HepG2 (cell line): Measurements from ENCODE around the gene AANAT. TPM values are rescaled to one million over a fixed set of nuclear protein-coding genes. Genes with fewer than 3 reads are reported as not detected.
A peak's percentile ranks its signal among the peaks of the same experiment; 100 is the strongest.

Source experiments
- ESRRA ChIP-seq: sonication (generic); formaldehyde crosslinking; IDR thresholded peaks from 2 replicates; pipeline ENCODE4 v1.5.1; 2020; ENCODE audit warnings: mild to moderate bottlenecking, low read depth, missing genetic modification reagents
- NFE2L1 ChIP-seq: sonication (generic); formaldehyde crosslinking; IDR thresholded peaks from 2 replicates; pipeline ENCODE4 v1.4.0; 2020; ENCODE audit warnings: missing genetic modification reagents, mild to moderate bottlenecking, borderline replicate concordance
- RAD21 ChIP-seq: fragments of 450-650 bp; formaldehyde crosslinking; IDR thresholded peaks from 2 replicates; pipeline ENCODE4 v1.5.0; 2020; ENCODE audit warnings: mild to moderate bottlenecking
- ZBTB26 ChIP-seq: IDR thresholded peaks from 2 replicates; pipeline ENCODE4 v1.6.1; 2016; ENCODE audit warnings: missing compliant biosample characterization, missing genetic modification reagents, borderline replicate concordance
- ZNF124 ChIP-seq: sonication (generic); formaldehyde crosslinking; IDR thresholded peaks from 2 replicates; pipeline ENCODE4 v1.4.0; 2020; ENCODE audit warnings: missing genetic modification reagents
- ZNF17 ChIP-seq: sonication (generic); formaldehyde crosslinking; IDR thresholded peaks from 2 replicates; pipeline ENCODE4 v1.5.0; 2020; ENCODE audit warnings: mild to moderate bottlenecking, missing genetic modification reagents
- ZNF670 ChIP-seq: sonication (generic); formaldehyde crosslinking; IDR thresholded peaks from 2 replicates; pipeline ENCODE4 v1.8.0; 2022; ENCODE audit warnings: mild to moderate bottlenecking, missing genetic modification reagents, borderline replicate concordance
- ZNF788 ChIP-seq: sonication (generic); formaldehyde crosslinking; IDR thresholded peaks from 2 replicates; pipeline ENCODE4 v1.5.0; 2020; ENCODE audit warnings: mild to moderate bottlenecking, missing genetic modification reagents, borderline replicate concordance
- ZNF883 ChIP-seq: sonication (generic); formaldehyde crosslinking; IDR thresholded peaks from 2 replicates; pipeline ENCODE4 v1.5.1; 2020; ENCODE audit warnings: mild to moderate bottlenecking, missing genetic modification reagents; ENCODE audit errors: not compliant biosample characterization
- polyA plus RNA-seq, 8 experiments: library from polyadenylated mRNA; depleted of rRNA in 3 of 8; stranded (reverse) in 7 of 8; unstranded in 1 of 8; fragments of >200 nt; fragmentation: Illumina TruSeq in 4 of 8; extraction: Trizol in 4 of 8; gene quantifications; 2 replicates each; pipeline versions ENCODE4 v1.2.1 to v1.2.3, GENCODE V29; 2011 to 2016; ENCODE audit warnings: low read depth in 4 of 8, missing spikeins in 1 of 8, mixed read lengths in 1 of 8; ENCODE audit not compliant: insufficient read depth in 1 of 8
- total RNA-seq, 5 experiments: library from RNA; depleted of rRNA; stranded (reverse); fragments of >200 nt; fragmentation: Illumina TruSeq; extraction: Trizol; gene quantifications; 2 replicates each; pipeline ENCODE4 v1.2.3, GENCODE V29; 2016; ENCODE audit warnings: low read depth in 1 of 5
- TF ChIP-seq, protein P1 (sequence below): sonication (generic); formaldehyde crosslinking; IDR thresholded peaks from 2 replicates; pipeline ENCODE4 v1.8.0; 2023; ENCODE audit warnings: mild to moderate bottlenecking, missing genetic modification reagents
- TF ChIP-seq, protein P2 (sequence below): sonication (generic); formaldehyde crosslinking; IDR thresholded peaks from 2 replicates; pipeline ENCODE4 v1.4.0; 2020; ENCODE audit warnings: mild to moderate bottlenecking, missing genetic modification reagents
- TF ChIP-seq, protein P3 (sequence below): IDR thresholded peaks from 2 replicates; pipeline ENCODE4 v1.6.1; 2012; ENCODE audit warnings: low read length, improper control_type of control experiment
- TF ChIP-seq, protein P4 (sequence below): sonication (generic); formaldehyde crosslinking; IDR thresholded peaks from 2 replicates; pipeline ENCODE4 v1.4.0; 2020; ENCODE audit warnings: mild to moderate bottlenecking, missing genetic modification reagents
- TF ChIP-seq, protein P5 (sequence below): sonication (generic); formaldehyde crosslinking; IDR thresholded peaks from 2 replicates; pipeline ENCODE4 v1.8.1; 2023; ENCODE audit warnings: mild to moderate bottlenecking, missing genetic modification reagents

The AANAT gene
- total and polyA plus RNA-seq, 2 of the 13 experiments (the other 11 are each of a cell fraction or from before 2014, with no cell fraction given) = 0.07 TPM; not detected in 1

GRCh38 chr17:76499267-76499667 is 31.9 kb downstream of the AANAT start (continued):
- TF ChIP-seq, protein P1, sequence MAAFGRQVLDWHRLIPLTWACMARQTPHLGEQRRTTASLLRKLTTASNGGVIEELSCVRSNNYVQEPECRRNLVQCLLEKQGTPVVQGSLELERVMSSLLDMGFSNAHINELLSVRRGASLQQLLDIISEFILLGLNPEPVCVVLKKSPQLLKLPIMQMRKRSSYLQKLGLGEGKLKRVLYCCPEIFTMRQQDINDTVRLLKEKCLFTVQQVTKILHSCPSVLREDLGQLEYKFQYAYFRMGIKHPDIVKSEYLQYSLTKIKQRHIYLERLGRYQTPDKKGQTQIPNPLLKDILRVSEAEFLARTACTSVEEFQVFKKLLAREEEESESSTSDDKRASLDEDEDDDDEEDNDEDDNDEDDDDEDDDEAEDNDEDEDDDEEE (CRISPR knock-in tag) = no peak
- peak; percentile 47; the same call in 1 of the 2 replicates for TF ChIP-seq ESRRA (CRISPR knock-in tag)
- peak; percentile 90 for TF ChIP-seq ZNF124
- no peak for TF ChIP-seq ZNF883 (CRISPR knock-in tag)
- no peak for TF ChIP-seq NFE2L1 (CRISPR knock-in tag)
- TF ChIP-seq, protein P2, sequence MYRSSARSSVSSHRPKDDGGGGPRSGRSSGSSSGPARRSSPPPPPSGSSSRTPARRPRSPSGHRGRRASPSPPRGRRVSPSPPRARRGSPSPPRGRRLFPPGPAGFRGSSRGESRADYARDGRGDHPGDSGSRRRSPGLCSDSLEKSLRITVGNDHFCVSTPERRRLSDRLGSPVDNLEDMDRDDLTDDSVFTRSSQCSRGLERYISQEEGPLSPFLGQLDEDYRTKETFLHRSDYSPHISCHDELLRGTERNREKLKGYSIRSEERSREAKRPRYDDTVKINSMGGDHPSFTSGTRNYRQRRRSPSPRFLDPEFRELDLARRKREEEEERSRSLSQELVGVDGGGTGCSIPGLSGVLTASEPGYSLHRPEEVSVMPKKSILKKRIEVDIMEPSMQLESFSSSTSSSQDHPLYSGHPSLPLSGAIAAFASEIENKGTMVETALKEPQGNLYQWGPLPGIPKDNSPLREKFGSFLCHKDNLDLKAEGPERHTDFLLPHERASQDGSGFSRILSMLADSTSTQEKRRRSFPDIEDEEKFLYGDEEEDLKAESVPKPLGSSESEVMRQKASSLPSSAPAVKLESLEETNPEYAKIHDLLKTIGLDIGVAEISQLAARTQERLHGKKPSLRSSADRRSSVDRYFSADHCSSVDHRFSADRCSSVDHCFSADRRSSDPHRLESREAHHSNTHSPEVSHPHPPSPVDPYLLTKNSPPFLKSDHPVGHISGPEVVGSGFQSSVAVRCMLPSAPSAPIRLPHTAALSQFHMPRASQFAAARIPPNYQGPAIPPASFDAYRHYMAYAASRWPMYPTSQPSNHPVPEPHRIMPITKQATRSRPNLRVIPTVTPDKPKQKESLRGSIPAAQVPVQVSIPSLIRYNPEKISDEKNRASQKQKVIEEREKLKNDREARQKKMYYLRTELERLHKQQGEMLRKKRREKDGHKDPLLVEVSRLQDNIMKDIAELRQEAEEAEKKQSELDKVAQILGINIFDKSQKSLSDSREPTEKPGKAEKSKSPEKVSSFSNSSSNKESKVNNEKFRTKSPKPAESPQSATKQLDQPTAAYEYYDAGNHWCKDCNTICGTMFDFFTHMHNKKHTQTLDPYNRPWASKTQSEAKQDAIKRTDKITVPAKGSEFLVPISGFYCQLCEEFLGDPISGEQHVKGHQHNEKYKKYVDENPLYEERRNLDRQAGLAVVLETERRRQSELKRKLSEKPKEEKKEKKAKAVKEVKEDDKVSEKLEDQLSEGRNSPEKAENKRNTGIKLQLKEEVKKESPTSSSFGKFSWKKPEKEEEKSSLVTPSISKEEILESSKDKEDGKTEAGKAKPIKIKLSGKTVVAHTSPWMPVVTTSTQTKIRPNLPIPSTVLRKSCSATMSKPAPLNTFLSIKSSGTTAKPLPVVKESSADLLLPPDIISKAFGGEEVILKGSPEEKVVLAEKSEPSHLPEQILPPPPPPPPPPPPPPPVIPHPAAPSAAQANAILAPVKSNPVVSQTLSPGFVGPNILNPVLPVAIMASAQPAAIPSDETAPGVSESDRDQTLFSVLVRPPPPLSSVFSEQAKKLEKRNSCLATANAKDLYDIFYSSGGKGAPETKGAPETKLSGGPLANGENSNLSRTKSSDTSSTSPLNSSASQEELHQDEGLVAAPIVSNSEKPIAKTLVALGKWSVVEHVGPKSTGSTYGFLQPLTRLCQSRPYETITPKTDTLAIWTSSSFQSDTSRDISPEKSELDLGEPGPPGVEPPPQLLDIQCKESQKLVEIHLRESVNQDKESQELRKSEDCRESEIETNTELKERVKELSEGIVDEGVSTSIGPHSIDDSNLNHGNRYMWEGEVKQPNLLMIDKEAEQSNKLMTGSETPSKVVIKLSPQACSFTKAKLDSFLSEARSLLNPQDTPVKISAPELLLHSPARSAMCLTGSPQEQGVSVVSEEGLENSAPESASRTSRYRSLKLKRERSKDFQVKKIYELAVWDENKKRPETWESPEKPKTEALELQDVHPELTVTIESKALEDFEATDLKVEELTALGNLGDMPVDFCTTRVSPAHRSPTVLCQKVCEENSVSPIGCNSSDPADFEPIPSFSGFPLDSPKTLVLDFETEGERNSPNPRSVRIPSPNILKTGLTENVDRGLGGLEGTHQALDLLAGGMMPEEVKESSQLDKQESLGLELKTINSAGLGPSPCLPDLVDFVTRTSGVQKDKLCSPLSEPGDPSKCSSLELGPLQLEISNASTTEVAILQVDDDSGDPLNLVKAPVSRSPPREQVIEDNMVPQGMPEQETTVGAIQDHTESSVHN (CRISPR knock-in tag) = no peak
- peak; percentile 64 for TF ChIP-seq ZBTB26
- TF ChIP-seq, protein P3, sequence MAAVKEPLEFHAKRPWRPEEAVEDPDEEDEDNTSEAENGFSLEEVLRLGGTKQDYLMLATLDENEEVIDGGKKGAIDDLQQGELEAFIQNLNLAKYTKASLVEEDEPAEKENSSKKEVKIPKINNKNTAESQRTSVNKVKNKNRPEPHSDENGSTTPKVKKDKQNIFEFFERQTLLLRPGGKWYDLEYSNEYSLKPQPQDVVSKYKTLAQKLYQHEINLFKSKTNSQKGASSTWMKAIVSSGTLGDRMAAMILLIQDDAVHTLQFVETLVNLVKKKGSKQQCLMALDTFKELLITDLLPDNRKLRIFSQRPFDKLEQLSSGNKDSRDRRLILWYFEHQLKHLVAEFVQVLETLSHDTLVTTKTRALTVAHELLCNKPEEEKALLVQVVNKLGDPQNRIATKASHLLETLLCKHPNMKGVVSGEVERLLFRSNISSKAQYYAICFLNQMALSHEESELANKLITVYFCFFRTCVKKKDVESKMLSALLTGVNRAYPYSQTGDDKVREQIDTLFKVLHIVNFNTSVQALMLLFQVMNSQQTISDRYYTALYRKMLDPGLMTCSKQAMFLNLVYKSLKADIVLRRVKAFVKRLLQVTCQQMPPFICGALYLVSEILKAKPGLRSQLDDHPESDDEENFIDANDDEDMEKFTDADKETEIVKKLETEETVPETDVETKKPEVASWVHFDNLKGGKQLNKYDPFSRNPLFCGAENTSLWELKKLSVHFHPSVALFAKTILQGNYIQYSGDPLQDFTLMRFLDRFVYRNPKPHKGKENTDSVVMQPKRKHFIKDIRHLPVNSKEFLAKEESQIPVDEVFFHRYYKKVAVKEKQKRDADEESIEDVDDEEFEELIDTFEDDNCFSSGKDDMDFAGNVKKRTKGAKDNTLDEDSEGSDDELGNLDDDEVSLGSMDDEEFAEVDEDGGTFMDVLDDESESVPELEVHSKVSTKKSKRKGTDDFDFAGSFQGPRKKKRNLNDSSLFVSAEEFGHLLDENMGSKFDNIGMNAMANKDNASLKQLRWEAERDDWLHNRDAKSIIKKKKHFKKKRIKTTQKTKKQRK = no peak
- TF ChIP-seq ZNF788 (CRISPR knock-in tag) = peak; percentile 85; the same call in 1 of the 2 replicates
- TF ChIP-seq, protein P4, sequence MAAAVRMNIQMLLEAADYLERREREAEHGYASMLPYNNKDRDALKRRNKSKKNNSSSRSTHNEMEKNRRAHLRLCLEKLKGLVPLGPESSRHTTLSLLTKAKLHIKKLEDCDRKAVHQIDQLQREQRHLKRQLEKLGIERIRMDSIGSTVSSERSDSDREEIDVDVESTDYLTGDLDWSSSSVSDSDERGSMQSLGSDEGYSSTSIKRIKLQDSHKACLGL (CRISPR knock-in tag) = 0 out of 2 replicates have a peak, but pooled peaks have one; percentile 64
- TF ChIP-seq ZNF670 (CRISPR knock-in tag) = peak; percentile 36; the same call in 1 of the 2 replicates
- peak; percentile 30; the same call in 1 of the 2 replicates for TF ChIP-seq RAD21 (CRISPR knock-in tag)
- TF ChIP-seq, protein P5, sequence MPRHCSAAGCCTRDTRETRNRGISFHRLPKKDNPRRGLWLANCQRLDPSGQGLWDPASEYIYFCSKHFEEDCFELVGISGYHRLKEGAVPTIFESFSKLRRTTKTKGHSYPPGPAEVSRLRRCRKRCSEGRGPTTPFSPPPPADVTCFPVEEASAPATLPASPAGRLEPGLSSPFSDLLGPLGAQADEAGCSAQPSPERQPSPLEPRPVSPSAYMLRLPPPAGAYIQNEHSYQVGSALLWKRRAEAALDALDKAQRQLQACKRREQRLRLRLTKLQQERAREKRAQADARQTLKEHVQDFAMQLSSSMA = no peak
- TF ChIP-seq ZNF17 (CRISPR knock-in tag) = no peak
